K562 (cell line): ENCODE measurements around the gene CHST8. TPM values are rescaled to one million over a fixed set of nuclear protein-coding genes. Genes with fewer than 3 reads are reported as not detected.

Source experiments
- ATAC-seq: fragments of 200-7000 bp; cut with Tn5 transposase; 3 replicates; pipeline ENCODE4 v1.9.1; 2020; ENCODE audit warnings: moderate library complexity
- BruUV-seq: library from RNA; stranded (reverse); fragments of 400-500 nt; replicated peaks from 2 replicates; lab custom pipeline; 2021; lab: Mats Ljungman, UMichigan
- CTCF ChIA-PET: fragments of 300-600 bp; formaldehyde crosslinking; extraction: SDS; loops from one replicate; lab custom pipeline; 2021; ENCODE audit warnings: low intra/inter-chr PET ratio; lab: Yijun Ruan, JAX
- POLR2A ChIA-PET: fragments of 300-600, 350-650 bp; sonication (Branson Sonifier 250); formaldehyde crosslinking; extraction: SDS; loops from one replicate; lab custom pipeline; 2021; ENCODE audit warnings: antibody characterized with exemption, inconsistent platforms; lab: Yijun Ruan, JAX
- DNase-seq, 4 experiments: peaks; one replicate each; pipeline versions ENCODE4 v3.0.0 to v3.0.0-alpha.2; 2011 to 2018; ENCODE audit warnings: low spot score in 3 of 4, mixed read lengths in 3 of 4; ENCODE audit errors: extremely low read depth in 1 of 4
- FAIRE-seq: peaks from 2 replicates; lab custom pipeline; 2011; peaks lifted over from hg19 to GRCh38; lab: Jason Lieb, UNC
- H2AFZ ChIP-seq: 2 replicates; pipeline ENCODE4 v1.6.0; 2011; ENCODE audit warnings: low read depth, low read length, control low read depth, inconsistent platforms
- H3K27ac ChIP-seq: fragments of 200-600 bp; 3 replicates; pipeline ENCODE4 v1.8.0; 2011; ENCODE audit warnings: low read depth, mild to moderate bottlenecking, control low read depth, inconsistent platforms, low read length, moderate library complexity, mixed read lengths; ENCODE audit errors: extremely low read depth
- H3K27me3 ChIP-seq, 2 experiments: fragments of 300-600 bp in 1 of 2; 2 replicates in 1 of 2; 3 replicates in 1 of 2; pipeline versions ENCODE4 v1.6.0 to v1.8.0; 2011; ENCODE audit warnings: inconsistent platforms in 2 of 2, low read length in 2 of 2, mild to moderate bottlenecking in 1 of 2, mixed read lengths in 1 of 2, moderate library complexity in 1 of 2; ENCODE audit not compliant: control insufficient read depth in 2 of 2, insufficient read depth in 2 of 2
- H3K36me3 ChIP-seq: fragments of 300-600 bp; 3 replicates; pipeline ENCODE4 v1.8.0; 2011; ENCODE audit warnings: mild to moderate bottlenecking, low read length, inconsistent platforms; ENCODE audit not compliant: control insufficient read depth, insufficient read depth
- H3K4me1 ChIP-seq, 2 experiments: fragments of 200-600 bp in 1 of 2; replicated peaks in 1 of 2; 2 replicates in 1 of 2; 3 replicates in 1 of 2; pipeline versions ENCODE4 v1.5.1 to v1.8.0; 2011; ENCODE audit warnings: inconsistent platforms in 2 of 2, low read length in 2 of 2, mild to moderate bottlenecking in 1 of 2, mixed read lengths in 1 of 2, moderate library complexity in 1 of 2; ENCODE audit not compliant: control insufficient read depth in 2 of 2, insufficient read depth in 2 of 2
- H3K4me2 ChIP-seq: 2 replicates; pipeline ENCODE4 v1.6.1; 2011; ENCODE audit warnings: low read length, control low read depth, inconsistent platforms, mixed read lengths; ENCODE audit not compliant: insufficient read depth
- H3K4me3 ChIP-seq: fragments of 200-600 bp; sonication (generic), shearing (Covaris generic); 2 replicates; pipeline ENCODE4 v1.5.1; 2016; ENCODE audit warnings: control low read depth, inconsistent platforms
- H3K79me2 ChIP-seq: fragments of 200-600 bp; 3 replicates; pipeline ENCODE4 v1.8.0; 2011; ENCODE audit warnings: low read length, inconsistent platforms; ENCODE audit not compliant: control insufficient read depth, insufficient read depth
- H3K9ac ChIP-seq, 2 experiments: 2 replicates each; pipeline versions ENCODE4 v1.6.0 to v1.6.1; 2011; ENCODE audit warnings: low read depth in 2 of 2, low read length in 2 of 2, control low read depth in 1 of 2, inconsistent platforms in 1 of 2, mild to moderate bottlenecking in 1 of 2, mixed read lengths in 1 of 2; ENCODE audit not compliant: insufficient read depth in 1 of 2
- H3K9me1 ChIP-seq: one replicate; pipeline ENCODE4 v1.6.0; 2011; ENCODE audit warnings: inconsistent platforms, mild to moderate bottlenecking, low read length, moderate library complexity; ENCODE audit not compliant: control insufficient read depth, insufficient read depth
- H3K9me3 ChIP-seq: replicated peaks from 2 replicates; pipeline ENCODE4 v1.5.1; 2011; ENCODE audit warnings: low read depth, low read length, inconsistent platforms; ENCODE audit not compliant: control insufficient read depth, insufficient read depth
- H4K20me1 ChIP-seq: replicated peaks from 2 replicates; pipeline ENCODE4 v1.6.1; 2011; ENCODE audit warnings: low read length, inconsistent platforms, mixed read lengths; ENCODE audit not compliant: control insufficient read depth, insufficient read depth
- FOXA1 ChIP-seq: fragments of 450-650 bp; IDR thresholded peaks from 2 replicates; pipeline ENCODE4 v1.6.1; 2016; ENCODE audit warnings: mild to moderate bottlenecking, borderline replicate concordance
- GTF2B ChIP-seq: IDR thresholded peaks from 2 replicates; pipeline ENCODE4 v1.6.1; 2011; ENCODE audit not compliant: insufficient read length; ENCODE audit errors: extremely low read depth
- GTF2E2 ChIP-seq: fragments of 200-800 bp; sonication (Bioruptor generic); IDR thresholded peaks from 2 replicates; pipeline ENCODE4 v1.6.1; 2016; ENCODE audit warnings: missing genetic modification characterization, missing compliant biosample characterization
- GTF2F1 ChIP-seq: IDR thresholded peaks from 2 replicates; pipeline ENCODE4 v1.6.1; 2011; ENCODE audit warnings: low read depth, low read length, improper control_type of control experiment
- PRPF4 ChIP-seq: fragments of 200-400 bp; formaldehyde crosslinking; IDR thresholded peaks from one replicate; pipeline ENCODE4 v1.6.1; 2017; ENCODE audit warnings: low read length, low read depth, mild to moderate bottlenecking; ENCODE audit not compliant: insufficient read depth, poor library complexity, severe bottlenecking
- TCF3 ChIP-seq: sonication (generic); formaldehyde crosslinking; IDR thresholded peaks from 2 replicates; pipeline ENCODE4 v1.4.0; 2020; ENCODE audit warnings: mild to moderate bottlenecking, missing genetic modification reagents
- ZNF3 ChIP-seq: fragments of 250-450 bp; sonication (Bioruptor Pico); IDR thresholded peaks from 2 replicates; pipeline ENCODE4 v1.5.0; 2021; ENCODE audit warnings: mild to moderate bottlenecking, moderate library complexity
- ZNF717 ChIP-seq: fragments of 250-450 bp; sonication (Bioruptor Pico); IDR thresholded peaks from 2 replicates; pipeline ENCODE4 v1.5.0; 2021
- WGBS: fragments of 100-300 bp; shearing (Covaris generic); methylation state at CpG from one replicate; pipeline ENCODE4 v1.1.6; 2016; ENCODE audit warnings: low coverage, mixed read lengths; ENCODE audit not compliant: insufficient coverage; ENCODE audit errors: missing lambda C conversion rate; 5-methylcytosine and 5-hydroxymethylcytosine counted together
- in situ Hi-C: fragments of 300-500 bp; cut with MboI; formaldehyde crosslinking; loops from 4 replicates; pipeline ENCODE4 v1.15.0; 2018; ENCODE audit warnings: inconsistent platforms, mixed read lengths
- intact Hi-C: fragments of 100-400 bp; cut with micrococcal nuclease; formaldehyde crosslinking; loops from 2 replicates; pipeline ENCODE4 v1.14.2; 2022
- polyA plus RNA-seq, 8 experiments: library from polyadenylated mRNA; depleted of rRNA in 4 of 8; stranded (reverse) in 5 of 8; unstranded in 3 of 8; fragments of >200 nt; fragmentation: Nextera tagmentation in 2 of 8; fragmentation: Illumina TruSeq in 1 of 8; extraction: Ambion mirVana in 2 of 8; extraction: Trizol in 1 of 8; gene quantifications; 2 replicates each; pipeline versions ENCODE4 v1.2.1 to v1.2.3, GENCODE V29; 2011 to 2014; ENCODE audit warnings: inconsistent platforms in 1 of 8, missing spikeins in 1 of 8
- total RNA-seq, 7 experiments: library from RNA; depleted of rRNA in 6 of 7; stranded (reverse); fragments of >200 nt in 6 of 7; fragmentation: Illumina TruSeq in 2 of 7; extraction: Trizol in 2 of 7; gene quantifications; 2 replicates each; pipeline versions ENCODE4 v1.2.1 to v1.2.3, GENCODE V29; 2011 to 2021; ENCODE audit warnings: low replicate concordance in 1 of 7

The CHST8 gene
- total and polyA plus RNA-seq, 9 of the 15 experiments (the other 6 are each of a cell fraction or from before 2014, with no cell fraction given): 0.11 TPM; not detected in 8

DNA sequence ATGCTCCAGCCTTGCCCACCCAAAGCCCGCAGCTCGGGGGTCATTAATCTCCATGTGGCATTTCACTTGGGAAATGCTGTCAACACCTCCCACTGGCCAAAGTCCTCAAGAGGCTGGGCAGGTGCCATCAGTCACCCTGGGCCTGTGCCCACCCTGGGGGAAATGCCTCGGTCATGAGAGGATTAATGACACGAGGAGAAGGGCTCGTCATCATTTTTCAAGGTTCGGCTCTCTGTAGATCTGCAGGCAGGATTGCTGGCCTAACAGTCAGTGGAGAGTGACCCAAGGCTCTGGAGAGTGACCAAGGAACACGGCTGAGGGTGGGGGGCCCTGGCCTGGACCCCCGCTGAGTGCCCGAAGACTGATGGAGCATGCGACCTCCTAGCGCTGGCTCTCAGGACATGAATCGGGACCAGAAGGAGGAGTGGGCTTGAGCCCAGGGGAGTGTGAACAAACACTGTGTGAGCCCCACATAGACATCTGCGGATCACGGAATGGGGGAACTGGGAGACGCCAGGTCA, 159.7 kb downstream of the CHST8 start:
- Histone ChIP-seq H3K9me1 (no peaks in the 10 kb centered on the region), H3K27ac (no peak overlapping the region), H3K4me2 (no peak overlapping the region), H3K79me2 (no peaks in the 10 kb centered on the region), H3K36me3 (no peaks in the 10 kb centered on the region), H3K9me3 (no peaks in the 10 kb centered on the region), H2AFZ (no peak overlapping the region), H3K4me3 (no peak overlapping the region), H4K20me1 (peaks cover 25% of the 10 kb centered on the region), H3K9ac (no peak overlapping the region), H3K27me3 (peaks cover 23 to 49% of the 10 kb centered on the region in 2 experiments; a peak in 4 of 5 replicates), H3K4me1 (peaks cover 0 to 20% of the 10 kb centered on the region in 2 experiments; a peak in 2 of 5 replicates)
- BruUV-seq: no TSS peak
- DNase-seq: no peak
- ATAC-seq: no peak
- FAIRE-seq: no peak
- TF ChIP-seq TCF3 (CRISPR knock-in tag): no peak
- no peak for TF ChIP-seq ZNF3 (CRISPR knock-in tag)
- no peak for TF ChIP-seq FOXA1
- TF ChIP-seq ZNF717 (CRISPR knock-in tag): no peak
- TF ChIP-seq PRPF4: no peak
- no peak for TF ChIP-seq GTF2F1
- TF ChIP-seq GTF2B: no peak
- TF ChIP-seq GTF2E2: no peak
- WGBS: 7% methylated on average over 11 of the region's 15 CpGs
- intact Hi-C loops (no loop called here), in situ Hi-C loops (loop anchor here (5.0 kb wide), 2 partner anchors 311 to 926 kb away; no protein-coding TSS in a partner anchor)
- ChIA-PET POLR2A (interaction anchor here (0.6 to 0.8 kb wide), 2 partner anchors 15 to 572 kb away, joined by 3 to 4 read pairs; partner anchors contain the start of gene KCTD15), CTCF (interaction anchor here (1.4 kb wide), 1 partner anchor 315 kb away, joined by 6 read pairs; no protein-coding TSS in a partner anchor)
